BJ (cell line): ENCODE measurements around the gene SRGAP3. TPM values are rescaled to one million over a fixed set of nuclear protein-coding genes. Genes with fewer than 3 reads are reported as not detected.

Experiments used
- CTCF ChIA-PET: fragments of 350-600 bp; formaldehyde crosslinking; extraction: SDS; loops from one replicate; lab custom pipeline; 2021; ENCODE audit warnings: antibody characterized with exemption, inconsistent platforms; lab: Yijun Ruan, JAX
- POLR2A ChIA-PET: fragments of 300-600 bp; sonication (Branson Sonifier 250); formaldehyde crosslinking; extraction: SDS; loops from one replicate; lab custom pipeline; 2021; ENCODE audit warnings: antibody characterized with exemption; lab: Charles Lee
- DNase-seq: peaks from one replicate; pipeline ENCODE4 v3.0.0-alpha.2; 2011; ENCODE audit warnings: low read depth
- H3K27me3 ChIP-seq: 2 replicates; pipeline ENCODE4 v1.6.0; 2011; ENCODE audit warnings: low read length; ENCODE audit not compliant: control insufficient read depth, insufficient read depth
- H3K36me3 ChIP-seq: 2 replicates; pipeline ENCODE4 v1.5.1; 2011; ENCODE audit warnings: low read length; ENCODE audit not compliant: control insufficient read depth, insufficient read depth
- H3K4me3 ChIP-seq: 2 replicates; pipeline ENCODE4 v1.5.1; 2011; ENCODE audit warnings: low read depth, mild to moderate bottlenecking, control low read depth, low read length
- CTCF ChIP-seq: IDR thresholded peaks from 2 replicates; pipeline ENCODE4 v1.5.1; 2011; ENCODE audit warnings: low read depth, mild to moderate bottlenecking, control low read depth, inconsistent platforms, low read length, moderate library complexity; ENCODE audit not compliant: insufficient read depth
- polyA plus RNA-seq: library from polyadenylated mRNA; depleted of rRNA; stranded (reverse); fragments of >200 nt; gene quantifications from 2 replicates; pipeline ENCODE4 v1.2.3, GENCODE V29; 2011

SRGAP3 gene
- polyA plus RNA-seq, 1 experiment, result 0.75 TPM

DNA sequence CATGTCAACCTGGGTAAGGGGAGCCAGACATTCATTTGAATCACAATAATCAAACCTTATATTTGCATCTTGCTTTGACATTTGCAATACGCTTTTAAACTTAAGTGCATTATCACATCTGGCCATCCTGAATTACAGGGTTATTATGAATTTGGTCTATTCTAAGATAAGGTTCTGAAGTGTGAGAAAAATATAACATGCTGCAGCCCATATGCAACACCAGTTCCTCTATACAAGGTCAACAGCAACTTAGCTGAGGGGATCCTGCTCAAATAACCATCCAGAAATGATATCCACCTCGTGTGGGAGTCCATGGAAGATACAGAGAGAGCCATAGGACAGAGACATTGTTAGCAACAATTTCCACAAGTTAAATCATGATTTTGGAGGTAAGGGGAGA lies 213.5 kb downstream of the SRGAP3 start:
- no peak overlapping the region for H3K4me3 ChIP-seq
- no peak for TF ChIP-seq CTCF
- no peak for DNase-seq
- CTCF ChIA-PET, result interaction anchor here (1.2 kb wide), 1 partner anchor 22 kb away, joined by 3 read pairs; no protein-coding TSS in a partner anchor
- no peaks in the 10 kb centered on the region for H3K36me3 ChIP-seq
- POLR2A ChIA-PET, result interaction anchor here (0.6 kb wide), 1 partner anchor 757 kb away, joined by 6 read pairs; the partner anchor contains the start of gene ARPC4
- H3K27me3 ChIP-seq, result peaks cover 12% of the 10 kb centered on the region

DNA sequence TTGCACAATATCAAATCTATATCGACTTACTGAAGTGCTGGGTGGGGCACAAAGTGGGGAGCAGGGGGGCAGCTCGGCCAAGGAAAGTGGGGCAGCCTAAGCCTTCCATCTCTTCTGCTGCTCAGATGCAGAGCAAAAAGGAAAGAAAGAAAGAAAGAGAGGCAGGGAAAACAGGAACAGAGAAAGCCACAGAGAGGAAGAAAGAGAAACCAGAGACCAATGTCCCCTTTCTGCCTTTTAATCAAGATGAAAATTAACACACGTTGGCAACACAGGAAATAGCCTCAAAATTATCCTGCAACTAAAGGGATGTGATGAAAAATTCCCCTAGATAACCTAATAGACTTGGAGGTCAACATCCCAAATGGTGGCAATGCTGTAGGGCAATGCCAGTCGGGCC lies 214.0 kb downstream of the SRGAP3 start:
- DNase-seq, result no peak
- no peak for TF ChIP-seq CTCF
- Histone ChIP-seq H3K27me3 (peaks cover 12% of the 10 kb centered on the region), H3K36me3 (no peaks in the 10 kb centered on the region), H3K4me3 (no peak overlapping the region)
- ChIA-PET CTCF (interaction anchor here (1.2 kb wide), 1 partner anchor 21 kb away, joined by 3 read pairs; no protein-coding TSS in a partner anchor), POLR2A (interaction anchor here (0.7 kb wide), 1 partner anchor 214 kb away, joined by 3 read pairs; the partner anchor contains the start of gene SRGAP3)

GRCh38 chr3:9033867-9034266 lies 215.6 kb downstream of the SRGAP3 start:
- no peak for DNase-seq
- peaks cover 12% of the 10 kb centered on the region for H3K27me3 ChIP-seq
- TF ChIP-seq CTCF, result no peak
- ChIA-PET POLR2A (no interaction called here), CTCF (no interaction called here)
- no peak overlapping the region for H3K4me3 ChIP-seq
- H3K36me3 ChIP-seq, result no peaks in the 10 kb centered on the region

DNA sequence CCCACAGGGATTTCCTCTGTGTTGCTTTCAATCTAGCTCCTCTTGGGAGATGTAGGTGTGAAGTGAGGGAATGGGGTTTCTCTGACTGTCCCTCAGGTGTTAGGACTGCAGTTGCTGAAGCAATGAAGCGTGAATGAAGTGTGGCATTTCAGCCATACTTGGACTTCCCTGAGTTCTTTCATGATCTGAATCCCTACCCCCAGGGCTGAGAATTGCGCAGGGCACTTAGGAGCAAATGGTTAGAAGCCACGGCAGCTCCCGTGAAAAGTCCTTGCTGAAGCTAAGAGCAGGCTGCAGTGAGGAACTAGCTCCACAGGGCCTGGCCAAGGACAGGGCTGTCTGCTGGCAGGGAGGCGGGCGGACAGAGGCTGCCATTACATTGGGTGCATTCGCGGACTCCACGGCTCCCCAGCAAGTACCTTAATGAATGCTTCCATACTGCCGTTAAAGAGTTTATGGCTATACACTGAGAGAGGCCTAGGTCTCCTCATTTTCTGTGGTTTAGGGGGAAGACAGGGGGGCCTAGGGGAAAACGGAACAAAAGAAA lies 217.1 kb downstream of the SRGAP3 start:
- no peak overlapping the region for H3K4me3 ChIP-seq
- ChIA-PET POLR2A (no interaction called here), CTCF (no interaction called here)
- peaks cover 8% of the 10 kb centered on the region; the same call in 1 of the 2 replicates for H3K27me3 ChIP-seq
- DNase-seq, result no peak
- no peak for TF ChIP-seq CTCF
- no peaks in the 10 kb centered on the region for H3K36me3 ChIP-seq

DNA sequence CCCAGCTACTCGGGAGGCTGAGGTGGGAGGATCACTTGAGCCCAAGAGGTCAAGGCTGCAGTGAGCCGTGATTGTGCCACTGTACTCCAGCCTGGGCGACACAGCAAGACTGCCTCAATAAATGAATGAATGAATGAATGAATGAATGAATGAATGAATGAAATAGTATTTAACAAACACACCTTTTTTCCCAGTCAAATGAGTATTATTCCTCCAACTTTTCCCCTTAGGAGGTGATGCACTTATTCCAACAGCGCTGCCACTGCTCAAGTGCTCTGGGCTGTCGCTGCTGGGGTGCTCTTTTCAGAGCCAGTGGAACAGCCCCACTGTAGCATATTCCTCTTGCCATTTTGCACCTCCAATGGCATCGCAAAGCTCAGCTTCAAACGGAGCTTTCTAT lies 219.4 kb downstream of the SRGAP3 start:
- ChIA-PET POLR2A (no interaction called here), CTCF (no interaction called here)
- Histone ChIP-seq H3K4me3 (no peak overlapping the region), H3K27me3 (peaks cover 5% of the 10 kb centered on the region; the same call in 1 of the 2 replicates), H3K36me3 (no peaks in the 10 kb centered on the region)
- TF ChIP-seq CTCF, result no peak
- no peak for DNase-seq
